ENCODE results near the gene KIF23. TPM values are rescaled to one million over a fixed set of nuclear protein-coding genes. Genes with fewer than 3 reads are reported as not detected.

The KIF23 gene
- total RNA-seq, 1 experiment from 2014 or later: 74.2 TPM

- DNase-seq: no peak
- H3K27ac Mint-ChIP-seq (ENCODE audit: unreplicated experiment): no peak overlapping the region
- Histone ChIP-seq H3K27me3 (replicated peaks; ENCODE audit: control insufficient read depth, insufficient read depth, low read length) (no peaks in the 10 kb centered on the region), H3K9me3 (no peaks in the 10 kb centered on the region), H3K4me3 (ENCODE audit: low read depth, low read length) (no peak overlapping the region), H3K4me1 (peaks cover 28% of the 10 kb centered on the region), H3K36me3 (ENCODE audit: control insufficient read depth, insufficient read depth, low read length) (no peaks in the 10 kb centered on the region)
- BruUV-seq (replicated peaks): no TSS peak
- no peaks in the 10 kb centered on the region for H3K36me3 Mint-ChIP-seq (ENCODE audit: insufficient read depth, unreplicated experiment)
- no peaks in the 10 kb centered on the region for H3K9me3 Mint-ChIP-seq (ENCODE audit: unreplicated experiment)
- ChIA-PET CTCF (no interaction called here), POLR2A (no interaction called here)
- TF ChIP-seq CTCF (IDR thresholded peaks at IDR 0.05; ENCODE audit: insufficient read depth in 1 of 2, low read depth in 1 of 2, low read length in 1 of 2, severe bottlenecking in 1 of 2, unreplicated experiment in 1 of 2): no peak
- peaks cover 22% of the 10 kb centered on the region for H3K4me1 Mint-ChIP-seq (ENCODE audit: low read depth, unreplicated experiment)
- intact Hi-C loops (cut with micrococcal nuclease; ENCODE audit: unreplicated experiment): loop anchor here (10.0 kb wide), 1 partner anchor 293 kb away; no protein-coding TSS in a partner anchor
- no peaks in the 10 kb centered on the region for H3K27me3 Mint-ChIP-seq (ENCODE audit: insufficient read depth, unreplicated experiment)
- no peak overlapping the region for H3K4me3 Mint-ChIP-seq (ENCODE audit: unreplicated experiment)
These were observed 57.9 kb downstream of the KIF23 start for GRCh38 chr15:69472046-69472445.

GRCh38 chr15:69472562-69472961 lies 58.4 kb downstream of the KIF23 start:
- Mint-ChIP-seq H3K9me3 (ENCODE audit: unreplicated experiment) (no peaks in the 10 kb centered on the region), H3K36me3 (ENCODE audit: insufficient read depth, unreplicated experiment) (no peaks in the 10 kb centered on the region), H3K27ac (ENCODE audit: unreplicated experiment) (no peak overlapping the region), H3K27me3 (ENCODE audit: insufficient read depth, unreplicated experiment) (no peaks in the 10 kb centered on the region), H3K4me1 (ENCODE audit: low read depth, unreplicated experiment) (peaks cover 19% of the 10 kb centered on the region), H3K4me3 (ENCODE audit: unreplicated experiment) (no peak overlapping the region)
- Histone ChIP-seq H3K4me3 (ENCODE audit: low read depth, low read length) (no peak overlapping the region), H3K36me3 (ENCODE audit: control insufficient read depth, insufficient read depth, low read length) (no peaks in the 10 kb centered on the region), H3K27me3 (replicated peaks; ENCODE audit: control insufficient read depth, insufficient read depth, low read length) (no peaks in the 10 kb centered on the region), H3K4me1 (peaks cover 23% of the 10 kb centered on the region), H3K9me3 (no peaks in the 10 kb centered on the region)
- intact Hi-C loops (cut with micrococcal nuclease; ENCODE audit: unreplicated experiment): loop anchor here (10.0 kb wide), 1 partner anchor 292 kb away; no protein-coding TSS in a partner anchor
- BruUV-seq (replicated peaks): no TSS peak
- TF ChIP-seq CTCF (IDR thresholded peaks at IDR 0.05; ENCODE audit: insufficient read depth in 1 of 2, low read depth in 1 of 2, low read length in 1 of 2, severe bottlenecking in 1 of 2, unreplicated experiment in 1 of 2): no peak
- no peak for DNase-seq
- ChIA-PET POLR2A (no interaction called here), CTCF (no interaction called here)

- Mint-ChIP-seq H3K9me3 (ENCODE audit: unreplicated experiment) (no peaks in the 10 kb centered on the region), H3K4me3 (ENCODE audit: unreplicated experiment) (no peak overlapping the region), H3K36me3 (ENCODE audit: insufficient read depth, unreplicated experiment) (no peaks in the 10 kb centered on the region), H3K27ac (ENCODE audit: unreplicated experiment) (no peak overlapping the region), H3K4me1 (ENCODE audit: low read depth, unreplicated experiment) (peaks cover 2% of the 10 kb centered on the region), H3K27me3 (ENCODE audit: insufficient read depth, unreplicated experiment) (no peaks in the 10 kb centered on the region)
- H3K4me3 ChIP-seq (ENCODE audit: low read depth, low read length): no peak overlapping the region
- POLR2A ChIA-PET: no interaction called here
- no TSS peak for BruUV-seq (replicated peaks)
- no peaks in the 10 kb centered on the region for H3K9me3 ChIP-seq
- no peaks in the 10 kb centered on the region for H3K36me3 ChIP-seq (ENCODE audit: control insufficient read depth, insufficient read depth, low read length)
- no peak for TF ChIP-seq CTCF (IDR thresholded peaks at IDR 0.05; ENCODE audit: insufficient read depth in 1 of 2, low read depth in 1 of 2, low read length in 1 of 2, severe bottlenecking in 1 of 2, unreplicated experiment in 1 of 2)
- CTCF ChIA-PET: no interaction called here
- no peaks in the 10 kb centered on the region for H3K27me3 ChIP-seq (replicated peaks; ENCODE audit: control insufficient read depth, insufficient read depth, low read length)
- no peak for DNase-seq
- intact Hi-C loops (cut with micrococcal nuclease; ENCODE audit: unreplicated experiment): loop anchor here (10.0 kb wide), 1 partner anchor 291 kb away; no protein-coding TSS in a partner anchor
- peaks cover 7% of the 10 kb centered on the region for H3K4me1 ChIP-seq
These were observed 60.1 kb downstream of the KIF23 start for GRCh38 chr15:69474291-69474690.

Data from Caco-2 (cell line).